HT-29 (cell line): ENCODE measurements around the gene TEKT5. TPM values are rescaled to one million over a fixed set of nuclear protein-coding genes. Genes with fewer than 3 reads are reported as not detected.
"Not testable (repeated sequence)": the region's sequence is repeated elsewhere in the genome, so short reads cannot be mapped to it uniquely, and the experiment has no call there.

Experiments
- DNase-seq: peaks from one replicate; pipeline ENCODE4 v3.0.0-alpha.2; 2015; ENCODE audit warnings: low spot score
- total RNA-seq: library from RNA; depleted of rRNA; stranded (reverse); fragments of >200 nt; shearing (Covaris generic); gene quantifications from 2 replicates; pipeline ENCODE4 v1.2.3, GENCODE V29; 2014

TEKT5 gene
- total RNA-seq, 1 experiment from 2014 or later = not detected

- no peak for DNase-seq
Observed at GRCh38 chr16:10635365-10636021, 59.2 kb downstream of the TEKT5 start.

GRCh38 chr16:10633429-10633828, 61.3 kb downstream of the TEKT5 start:
- not testable (repeated sequence) for DNase-seq

GRCh38 chr16:10631886-10632285, 62.8 kb downstream of the TEKT5 start:
- no peak for DNase-seq

GRCh38 chr16:10629592-10629963, 65.2 kb downstream of the TEKT5 start:
- DNase-seq = no peak

- DNase-seq = peak; percentile 19
Observed at GRCh38 chr16:10625595-10626357, 69.0 kb downstream of the TEKT5 start.

GRCh38 chr16:10624527-10624926, 70.2 kb downstream of the TEKT5 start:
- peak; percentile 27 for DNase-seq

- no peak for DNase-seq
Observed at GRCh38 chr16:10623059-10623458, 71.7 kb downstream of the TEKT5 start.

- DNase-seq = no peak
Observed at GRCh38 chr16:10622036-10622921, 72.5 kb downstream of the TEKT5 start.

GRCh38 chr16:10621216-10621949, 73.3 kb downstream of the TEKT5 start:
- not testable (repeated sequence) for DNase-seq

- no peak for DNase-seq
Observed at GRCh38 chr16:10620120-10620519, 74.6 kb downstream of the TEKT5 start.

GRCh38 chr16:10619271-10619849, 75.4 kb downstream of the TEKT5 start:
- DNase-seq = peak; percentile 35

GRCh38 chr16:10618710-10619209, 76.0 kb downstream of the TEKT5 start:
- DNase-seq = no peak

- DNase-seq = peak; percentile 7
Observed at GRCh38 chr16:10617662-10618420, 76.9 kb downstream of the TEKT5 start.

GRCh38 chr16:10616756-10617640, 77.7 kb downstream of the TEKT5 start:
- peak; percentile 86 for DNase-seq

GRCh38 chr16:10616419-10616755, 78.3 kb downstream of the TEKT5 start:
- DNase-seq = no peak

GRCh38 chr16:10614685-10615084, 80.0 kb downstream of the TEKT5 start:
- no peak for DNase-seq

GRCh38 chr16:10613785-10614485, 80.8 kb downstream of the TEKT5 start:
- no peak for DNase-seq

GRCh38 chr16:10612649-10613179, 82.0 kb downstream of the TEKT5 start:
- no peak for DNase-seq
